ENCODE measurements around the gene TIMMDC1.
"Not testable (repeated sequence)": the region's sequence is repeated elsewhere in the genome, so short reads cannot be mapped to it uniquely, and the experiment has no call there.

Gene TIMMDC1

GRCh38 chr3:119557877-119558269, 59.5 kb downstream of the TIMMDC1 start:
- DNase-seq, result no peak

GRCh38 chr3:119558626-119559317, 60.4 kb downstream of the TIMMDC1 start:
- DNase-seq, result no peak

GRCh38 chr3:119559441-119559963, 61.2 kb downstream of the TIMMDC1 start, which contains the start of gene CD80:
Gene CD80, minus strand, starts transcription at chr3:119559614. Its CDS starts 1,886 bp downstream, at chr3:119557728.
- DNase-seq, result peak; percentile 6

- DNase-seq, result no peak
Measured at GRCh38 chr3:119560160-119560559, 61.8 kb downstream of the TIMMDC1 start.

- DNase-seq, result no peak
Measured at GRCh38 chr3:119562307-119562961, 64.1 kb downstream of the TIMMDC1 start.

- DNase-seq, result not testable (repeated sequence)
Measured at GRCh38 chr3:119563334-119563733, 65.0 kb downstream of the TIMMDC1 start.

GRCh38 chr3:119569156-119569555, 70.8 kb downstream of the TIMMDC1 start:
- DNase-seq, result no peak

GRCh38 chr3:119570229-119570628, 71.9 kb downstream of the TIMMDC1 start:
- no peak for DNase-seq

GRCh38 chr3:119571230-119571629, 72.9 kb downstream of the TIMMDC1 start:
- DNase-seq, result no peak

- no peak for DNase-seq
Measured at GRCh38 chr3:119571688-119572087, 73.3 kb downstream of the TIMMDC1 start.
